ENCODE measurements around the gene PCDHGA11. TPM values are rescaled to one million over a fixed set of nuclear protein-coding genes. Genes with fewer than 3 reads are reported as not detected.

The PCDHGA11 gene
- total RNA-seq, 1 experiment from 2014 or later = 0.58 TPM

Other genes with a start within 250 kb of the PCDHGA11 start
- gene PCDHB7, start 248.4 kb upstream of the PCDHGA11 start, total RNA-seq (2014; rRNA removed; shearing (Covaris generic)) = 0.24 and 0.29 TPM in 2 replicates
- gene PCDHB8, start 243.3 kb upstream of the PCDHGA11 start, total RNA-seq (2014; rRNA removed; shearing (Covaris generic)) = 0.43 and 0.74 TPM in 2 replicates
- 0.55 and 0.75 TPM in 2 replicates for gene PCDHB16, start 238.7 kb upstream of the PCDHGA11 start, total RNA-seq (2014; rRNA removed; shearing (Covaris generic))
- gene PCDHB9, start 233.9 kb upstream of the PCDHGA11 start, total RNA-seq (2014; rRNA removed; shearing (Covaris generic)) = 0.05 and 0.90 TPM in 2 replicates
- gene PCDHB10, start 228.7 kb upstream of the PCDHGA11 start, total RNA-seq (2014; rRNA removed; shearing (Covaris generic)) = 0.37 and 0.40 TPM in 2 replicates
- 0.55 and 0.75 TPM in 2 replicates for gene PCDHB11, start 221.4 kb upstream of the PCDHGA11 start, total RNA-seq (2014; rRNA removed; shearing (Covaris generic))
- gene PCDHB12, start 212.3 kb upstream of the PCDHGA11 start, total RNA-seq (2014; rRNA removed; shearing (Covaris generic)) = 0.24 and 0.42 TPM in 2 replicates
- 0.66 and 0.77 TPM in 2 replicates for gene PCDHB13, start 207.1 kb upstream of the PCDHGA11 start, total RNA-seq (2014; rRNA removed; shearing (Covaris generic))
- gene PCDHB14, start 197.7 kb upstream of the PCDHGA11 start, total RNA-seq (2014; rRNA removed; shearing (Covaris generic)) = 0.24 and 0.40 TPM in 2 replicates
- 1.1 and 1.6 TPM in 2 replicates for gene PCDHB15, start 175.7 kb upstream of the PCDHGA11 start, total RNA-seq (2014; rRNA removed; shearing (Covaris generic))
- 0.11 TPM in 1 of 2 replicates, not detected in the other for gene SLC25A2, start 117.0 kb upstream of the PCDHGA11 start, total RNA-seq (2014; rRNA removed; shearing (Covaris generic))
- gene TAF7, start 100.3 kb upstream of the PCDHGA11 start, total RNA-seq (2014; rRNA removed; shearing (Covaris generic)) = 60.5 and 60.9 TPM in 2 replicates
- 0.63 and 0.67 TPM in 2 replicates for gene PCDHGA1, start 90.5 kb upstream of the PCDHGA11 start, total RNA-seq (2014; rRNA removed; shearing (Covaris generic))
- 1.7 and 2.0 TPM in 2 replicates for gene PCDHGA2, start 82.3 kb upstream of the PCDHGA11 start, total RNA-seq (2014; rRNA removed; shearing (Covaris generic))
- 0.32 TPM in 1 of 2 replicates, not detected in the other for gene PCDHGA3, start 77.2 kb upstream of the PCDHGA11 start, total RNA-seq (2014; rRNA removed; shearing (Covaris generic))
- 1.2 and 1.6 TPM in 2 replicates for gene PCDHGB1, start 71.0 kb upstream of the PCDHGA11 start, total RNA-seq (2014; rRNA removed; shearing (Covaris generic))
- 1.4 and 1.6 TPM in 2 replicates for gene PCDHGA4, start 66.0 kb upstream of the PCDHGA11 start, total RNA-seq (2014; rRNA removed; shearing (Covaris generic))
- gene PCDHGB2, start 61.1 kb upstream of the PCDHGA11 start, total RNA-seq (2014; rRNA removed; shearing (Covaris generic)) = 1.5 and 1.7 TPM in 2 replicates
- 0.56 and 0.66 TPM in 2 replicates for gene PCDHGA5, start 56.9 kb upstream of the PCDHGA11 start, total RNA-seq (2014; rRNA removed; shearing (Covaris generic))
- 0.21 and 0.53 TPM in 2 replicates for gene PCDHGB3, start 50.8 kb upstream of the PCDHGA11 start, total RNA-seq (2014; rRNA removed; shearing (Covaris generic))
- gene PCDHGA6, start 47.2 kb upstream of the PCDHGA11 start, total RNA-seq (2014; rRNA removed; shearing (Covaris generic)) = 1.8 and 2.4 TPM in 2 replicates
- 0.71 and 1.6 TPM in 2 replicates for gene PCDHGA7, start 38.3 kb upstream of the PCDHGA11 start, total RNA-seq (2014; rRNA removed; shearing (Covaris generic))
- gene PCDHGB4, start 33.4 kb upstream of the PCDHGA11 start, total RNA-seq (2014; rRNA removed; shearing (Covaris generic)) = 0.08 and 0.26 TPM in 2 replicates
- gene PCDHGA8, start 28.4 kb upstream of the PCDHGA11 start, total RNA-seq (2014; rRNA removed; shearing (Covaris generic)) = 0.05 and 0.13 TPM in 2 replicates
- 0.29 and 0.50 TPM in 2 replicates for gene PCDHGB5, start 23.1 kb upstream of the PCDHGA11 start, total RNA-seq (2014; rRNA removed; shearing (Covaris generic))
- gene PCDHGA9, start 18.3 kb upstream of the PCDHGA11 start, total RNA-seq (2014; rRNA removed; shearing (Covaris generic)) = 0.03 and 0.45 TPM in 2 replicates
- gene PCDHGB6, start 13.0 kb upstream of the PCDHGA11 start, total RNA-seq (2014; rRNA removed; shearing (Covaris generic)) = 0.21 and 0.40 TPM in 2 replicates
- gene PCDHGA10, start 8.1 kb upstream of the PCDHGA11 start, total RNA-seq (2014; rRNA removed; shearing (Covaris generic)) = 0.18 and 0.21 TPM in 2 replicates
- gene PCDHGB7, start 3.4 kb upstream of the PCDHGA11 start, total RNA-seq (2014; rRNA removed; shearing (Covaris generic)) = 7.4 and 8.6 TPM in 2 replicates
- 10.0 and 13.8 TPM in 2 replicates for gene PCDHGA12, start 9.5 kb downstream of the PCDHGA11 start, total RNA-seq (2014; rRNA removed; shearing (Covaris generic))
- 9.8 and 12.5 TPM in 2 replicates for gene PCDHGC3, start 54.9 kb downstream of the PCDHGA11 start, total RNA-seq (2014; rRNA removed; shearing (Covaris generic))
- 0.11 TPM in 1 of 2 replicates, not detected in the other for gene PCDHGC4, start 64.0 kb downstream of the PCDHGA11 start, total RNA-seq (2014; rRNA removed; shearing (Covaris generic))
- 0.05 and 0.19 TPM in 2 replicates for gene PCDHGC5, start 68.0 kb downstream of the PCDHGA11 start, total RNA-seq (2014; rRNA removed; shearing (Covaris generic))
- gene DIAPH1, start 197.9 kb downstream of the PCDHGA11 start, total RNA-seq (2014; rRNA removed; shearing (Covaris generic)) = 32.8 TPM in 2 replicates
- 45.2 and 55.1 TPM in 2 replicates for gene HDAC3, start 215.8 kb downstream of the PCDHGA11 start, total RNA-seq (2014; rRNA removed; shearing (Covaris generic))
- 6.2 and 7.9 TPM in 2 replicates for gene RELL2, start 215.9 kb downstream of the PCDHGA11 start, total RNA-seq (2014; rRNA removed; shearing (Covaris generic))
- gene FCHSD1, start 230.4 kb downstream of the PCDHGA11 start, total RNA-seq (2014; rRNA removed; shearing (Covaris generic)) = 12.6 and 17.4 TPM in 2 replicates